Ovary (tissue), 3 donors: ENCODE measurements around the gene STK32C.

Experiments
- POLR2A ChIP-seq: fragments of 450-650 bp; IDR thresholded peaks from one replicate; pipeline ENCODE4 v1.6.1; 2017; ENCODE audit warnings: antibody characterized with exemption, mild to moderate bottlenecking, moderate library complexity
- TF ChIP-seq, protein P1 (sequence below), 3 donors: fragments of 450-650 bp in 2 of 3; fragments of 200-600 bp in 1 of 3; IDR thresholded peaks; one replicate each; pipeline versions ENCODE4 v1.5.1 to v1.8.0; 2016 to 2022; ENCODE audit warnings: antibody characterized with exemption in 3 of 3, mild to moderate bottlenecking in 1 of 3
- donor health status: DM: no; HTN: no; CAD: no.

DNA sequence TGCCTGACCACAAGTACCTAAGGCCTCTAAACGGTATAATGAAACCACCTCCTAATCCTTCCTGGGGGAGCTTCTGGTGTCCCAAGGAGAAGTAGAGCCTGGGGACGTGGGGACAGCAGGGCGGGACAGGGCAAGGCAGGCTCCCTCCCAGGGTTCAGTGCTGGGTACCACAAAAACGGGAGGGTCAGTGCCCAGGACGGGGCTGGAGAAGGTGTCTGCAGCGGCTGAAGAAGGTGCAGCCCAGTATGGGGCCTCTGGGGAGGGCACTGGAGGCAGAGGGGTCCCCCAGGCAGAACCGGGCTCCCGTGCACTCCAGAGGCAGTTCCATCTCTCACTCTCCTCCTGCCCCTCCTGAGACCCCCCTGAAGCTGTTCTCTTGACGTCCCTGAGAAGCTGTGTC lies 74.8 kb downstream of the STK32C start:
- no peak for TF ChIP-seq POLR2A
- TF ChIP-seq, protein P1, sequence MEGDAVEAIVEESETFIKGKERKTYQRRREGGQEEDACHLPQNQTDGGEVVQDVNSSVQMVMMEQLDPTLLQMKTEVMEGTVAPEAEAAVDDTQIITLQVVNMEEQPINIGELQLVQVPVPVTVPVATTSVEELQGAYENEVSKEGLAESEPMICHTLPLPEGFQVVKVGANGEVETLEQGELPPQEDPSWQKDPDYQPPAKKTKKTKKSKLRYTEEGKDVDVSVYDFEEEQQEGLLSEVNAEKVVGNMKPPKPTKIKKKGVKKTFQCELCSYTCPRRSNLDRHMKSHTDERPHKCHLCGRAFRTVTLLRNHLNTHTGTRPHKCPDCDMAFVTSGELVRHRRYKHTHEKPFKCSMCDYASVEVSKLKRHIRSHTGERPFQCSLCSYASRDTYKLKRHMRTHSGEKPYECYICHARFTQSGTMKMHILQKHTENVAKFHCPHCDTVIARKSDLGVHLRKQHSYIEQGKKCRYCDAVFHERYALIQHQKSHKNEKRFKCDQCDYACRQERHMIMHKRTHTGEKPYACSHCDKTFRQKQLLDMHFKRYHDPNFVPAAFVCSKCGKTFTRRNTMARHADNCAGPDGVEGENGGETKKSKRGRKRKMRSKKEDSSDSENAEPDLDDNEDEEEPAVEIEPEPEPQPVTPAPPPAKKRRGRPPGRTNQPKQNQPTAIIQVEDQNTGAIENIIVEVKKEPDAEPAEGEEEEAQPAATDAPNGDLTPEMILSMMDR (IDR thresholded peaks at IDR 0.05) = no peak
